K562 (cell line): ENCODE measurements around the gene FAM187B. TPM values are rescaled to one million over a fixed set of nuclear protein-coding genes. Genes with fewer than 3 reads are reported as not detected.

Experiments used
- ATF1 ChIP-seq, 2 experiments: fragments of 450-650 bp in 1 of 2; IDR thresholded peaks; 2 replicates each; pipeline ENCODE4 v1.6.1; 2016; ENCODE audit warnings: missing compliant biosample characterization in 1 of 2, missing genetic modification characterization in 1 of 2
- BHLHE40 ChIP-seq: IDR thresholded peaks from 2 replicates; pipeline ENCODE4 v1.6.1; 2011; ENCODE audit warnings: low read length, improper control_type of control experiment
- CBFB ChIP-seq: sonication (generic); formaldehyde crosslinking; IDR thresholded peaks from 2 replicates; pipeline ENCODE4 v1.4.0; 2020; ENCODE audit warnings: mild to moderate bottlenecking, missing genetic modification reagents
- EWSR1 ChIP-seq: fragments of 450-650 bp; IDR thresholded peaks from 2 replicates; pipeline ENCODE4 v1.6.1; 2018; ENCODE audit warnings: borderline replicate concordance, mild to moderate bottlenecking, low read depth, moderate library complexity; ENCODE audit not compliant: partially characterized antibody
- FOXP1 ChIP-seq: sonication (generic); formaldehyde crosslinking; IDR thresholded peaks from 2 replicates; pipeline ENCODE4 v1.8.0; 2022; ENCODE audit warnings: mild to moderate bottlenecking, missing genetic modification reagents
- GATAD2B ChIP-seq: fragments of 450-650 bp; IDR thresholded peaks from 2 replicates; pipeline ENCODE4 v1.6.1; 2017; ENCODE audit warnings: mild to moderate bottlenecking, borderline replicate concordance
- KLF16 ChIP-seq: IDR thresholded peaks from 2 replicates; pipeline ENCODE4 v1.6.1; 2016; ENCODE audit warnings: antibody characterized with exemption
- MEIS2 ChIP-seq: fragments of 450-650 bp; IDR thresholded peaks from 2 replicates; pipeline ENCODE4 v1.6.1; 2014; ENCODE audit warnings: mild to moderate bottlenecking; ENCODE audit not compliant: partially characterized antibody
- NFE2 ChIP-seq: IDR thresholded peaks from 2 replicates; pipeline ENCODE4 v1.6.1; 2014; ENCODE audit warnings: antibody characterized with exemption, low read depth
- PCBP1 ChIP-seq: fragments of 200-400 bp; formaldehyde crosslinking; IDR thresholded peaks from 2 replicates; pipeline ENCODE4 v1.6.1; 2018; ENCODE audit warnings: mild to moderate bottlenecking, low read depth, low read length; ENCODE audit not compliant: poor library complexity, severe bottlenecking
- PHF20 ChIP-seq: fragments of 450-650 bp; IDR thresholded peaks from 2 replicates; pipeline ENCODE4 v1.6.1; 2018; ENCODE audit not compliant: partially characterized antibody
- POLR2AphosphoS5 ChIP-seq: IDR thresholded peaks from 2 replicates; pipeline ENCODE4 v1.6.1; 2011; ENCODE audit warnings: mild to moderate bottlenecking, low read depth, low read length, moderate library complexity; ENCODE audit not compliant: control insufficient read depth, insufficient read depth
- POLR2B ChIP-seq: fragments of 450-650 bp; IDR thresholded peaks from 2 replicates; pipeline ENCODE4 v1.6.1; 2018; ENCODE audit warnings: low read depth; ENCODE audit not compliant: partially characterized antibody
- RHOXF2B ChIP-seq: fragments of 250-450 bp; sonication (Bioruptor Pico); conservative IDR thresholded peaks from 2 replicates; pipeline ENCODE4 v1.5.1; 2021
- SREBF1 ChIP-seq: fragments of 150-350 bp; IDR thresholded peaks from 2 replicates; pipeline ENCODE4 v1.6.1; 2014; ENCODE audit warnings: antibody characterized with exemption, low read depth, low read length, borderline replicate concordance
- SRSF9 ChIP-seq: fragments of 200-400 bp; formaldehyde crosslinking; IDR thresholded peaks from 2 replicates; pipeline ENCODE4 v1.6.1; 2017; ENCODE audit warnings: low read depth, low read length, borderline replicate concordance
- TAF15 ChIP-seq: fragments of 200-400 bp; formaldehyde crosslinking; IDR thresholded peaks from 2 replicates; pipeline ENCODE4 v1.6.1; 2017; ENCODE audit warnings: mild to moderate bottlenecking, low read depth, low read length, moderate library complexity
- ZNF316 ChIP-seq: fragments of 450-650 bp; IDR thresholded peaks from 2 replicates; pipeline ENCODE4 v1.6.1; 2016
- ZNF431 ChIP-seq: sonication (generic); formaldehyde crosslinking; IDR thresholded peaks from 2 replicates; pipeline ENCODE4 v1.8.0; 2022; ENCODE audit warnings: mild to moderate bottlenecking, missing genetic modification reagents
- ZNF584 ChIP-seq: fragments of 200-800 bp; sonication (Bioruptor generic); IDR thresholded peaks from 2 replicates; pipeline ENCODE4 v1.6.1; 2016; ENCODE audit warnings: low read depth, mild to moderate bottlenecking, missing genetic modification characterization, missing compliant biosample characterization
- polyA plus RNA-seq, 8 experiments: library from polyadenylated mRNA; depleted of rRNA in 4 of 8; stranded (reverse) in 5 of 8; unstranded in 3 of 8; fragments of >200 nt; fragmentation: Nextera tagmentation in 2 of 8; fragmentation: Illumina TruSeq in 1 of 8; extraction: Ambion mirVana in 2 of 8; extraction: Trizol in 1 of 8; gene quantifications; 2 replicates each; pipeline versions ENCODE4 v1.2.1 to v1.2.3, GENCODE V29; 2011 to 2014; ENCODE audit warnings: inconsistent platforms in 1 of 8, missing spikeins in 1 of 8
- total RNA-seq, 7 experiments: library from RNA; depleted of rRNA in 6 of 7; stranded (reverse); fragments of >200 nt in 6 of 7; fragmentation: Illumina TruSeq in 2 of 7; extraction: Trizol in 2 of 7; gene quantifications; 2 replicates each; pipeline versions ENCODE4 v1.2.1 to v1.2.3, GENCODE V29; 2011 to 2021; ENCODE audit warnings: low replicate concordance in 1 of 7
- TF ChIP-seq, protein P1 (sequence below): fragments of 250-450 bp; sonication (Bioruptor Pico); IDR thresholded peaks from 2 replicates; pipeline ENCODE4 v1.5.0; 2022; ENCODE audit warnings: mild to moderate bottlenecking
- TF ChIP-seq, protein P2 (sequence below), 2 experiments: fragments of 450-650 bp in 1 of 2; sonication (generic) in 1 of 2; formaldehyde crosslinking; conservative IDR thresholded peaks; 2 replicates each; pipeline versions ENCODE4 v1.4.0 to v1.8.1; 2020 to 2022; ENCODE audit warnings: mild to moderate bottlenecking in 1 of 2, missing genetic modification reagents in 1 of 2
- TF ChIP-seq, protein P3 (sequence below): conservative IDR thresholded peaks from 2 replicates; pipeline ENCODE4 v1.6.1; 2011; ENCODE audit warnings: low read depth, mild to moderate bottlenecking, low read length; ENCODE audit not compliant: control insufficient read depth
- TF ChIP-seq, protein P4 (sequence below): fragments of 450-650 bp; formaldehyde crosslinking; conservative IDR thresholded peaks from 2 replicates; pipeline ENCODE4 v1.4.0; 2022; ENCODE audit warnings: mild to moderate bottlenecking, missing genetic modification characterization

FAM187B gene
- total and polyA plus RNA-seq, 9 of the 15 experiments (the other 6 are each of a cell fraction or from before 2014, with no cell fraction given) = 0.04 to 0.09 TPM; not detected in 7

DNA sequence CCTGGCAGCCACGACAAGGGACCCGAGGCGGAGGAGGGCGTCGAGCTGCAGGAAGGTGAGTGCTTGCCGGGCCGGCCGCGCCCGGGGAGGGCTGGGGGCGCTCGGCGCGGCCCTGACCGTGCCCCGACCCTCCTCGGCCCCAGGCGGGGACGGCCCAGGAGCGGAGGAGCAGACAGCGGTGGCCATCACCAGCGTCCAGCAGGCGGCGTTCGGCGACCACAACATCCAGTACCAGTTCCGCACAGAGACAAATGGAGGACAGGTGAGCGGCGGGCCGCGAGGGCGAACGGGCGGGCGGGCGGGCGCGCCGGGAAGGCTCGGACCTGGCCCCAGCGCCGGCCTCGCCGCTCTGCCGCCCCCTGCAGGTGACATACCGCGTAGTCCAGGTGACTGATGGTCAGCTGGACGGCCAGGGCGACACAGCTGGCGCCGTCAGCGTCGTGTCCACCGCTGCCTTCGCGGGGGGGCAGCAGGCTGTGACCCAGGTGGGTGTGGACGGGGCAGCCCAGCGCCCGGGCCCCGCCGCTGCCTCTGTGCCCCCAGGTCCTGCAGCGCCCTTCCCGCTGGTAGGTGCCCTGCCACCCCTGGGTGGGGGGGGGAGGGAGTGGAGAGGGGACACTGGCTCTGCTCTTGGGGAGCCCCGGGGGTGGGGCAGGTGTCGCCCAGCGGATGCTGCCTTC is 41.0 kb upstream of the FAM187B start (continued):
- TF ChIP-seq BHLHE40 (no peak), KLF16 (0 out of 2 replicates have a peak, but pooled peaks have one; percentile 49), SREBF1 (no peak), ZNF316 (no peak), POLR2B (no peak), PCBP1 (peak; percentile 61), POLR2AphosphoS5 (no peak), ZNF584 (CRISPR knock-in tag) (no peak), TAF15 (no peak), ATF1 (CRISPR knock-in tag; IDR thresholded peaks at IDR 0.05) (0 out of 2 replicates have a peak, but pooled peaks have one; percentile 46), ATF1 (tag; IDR thresholded peaks at IDR 0.05) (no peak; the same call in 1 of the 2 replicates), ZNF431 (CRISPR knock-in tag) (no peak), EWSR1 (no peak), RHOXF2B (CRISPR knock-in tag) (no peak), MEIS2 (peak; percentile 31), NFE2 (peak; percentile 23; the same call in 1 of the 2 replicates), SRSF9 (no peak), PHF20 (no peak), GATAD2B (peak; percentile 58; the same call in 1 of the 2 replicates), FOXP1 (CRISPR knock-in tag) (peak; percentile 43; the same call in 1 of the 2 replicates), CBFB (CRISPR knock-in tag) (peak; percentile 43; the same call in 1 of the 2 replicates)
- TF ChIP-seq, protein P1, sequence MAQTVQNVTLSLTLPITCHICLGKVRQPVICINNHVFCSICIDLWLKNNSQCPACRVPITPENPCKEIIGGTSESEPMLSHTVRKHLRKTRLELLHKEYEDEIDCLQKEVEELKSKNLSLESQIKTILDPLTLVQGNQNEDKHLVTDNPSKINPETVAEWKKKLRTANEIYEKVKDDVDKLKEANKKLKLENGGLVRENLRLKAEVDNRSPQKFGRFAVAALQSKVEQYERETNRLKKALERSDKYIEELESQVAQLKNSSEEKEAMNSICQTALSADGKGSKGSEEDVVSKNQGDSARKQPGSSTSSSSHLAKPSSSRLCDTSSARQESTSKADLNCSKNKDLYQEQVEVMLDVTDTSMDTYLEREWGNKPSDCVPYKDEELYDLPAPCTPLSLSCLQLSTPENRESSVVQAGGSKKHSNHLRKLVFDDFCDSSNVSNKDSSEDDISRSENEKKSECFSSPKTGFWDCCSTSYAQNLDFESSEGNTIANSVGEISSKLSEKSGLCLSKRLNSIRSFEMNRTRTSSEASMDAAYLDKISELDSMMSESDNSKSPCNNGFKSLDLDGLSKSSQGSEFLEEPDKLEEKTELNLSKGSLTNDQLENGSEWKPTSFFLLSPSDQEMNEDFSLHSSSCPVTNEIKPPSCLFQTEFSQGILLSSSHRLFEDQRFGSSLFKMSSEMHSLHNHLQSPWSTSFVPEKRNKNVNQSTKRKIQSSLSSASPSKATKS (CRISPR knock-in tag) = no peak
- TF ChIP-seq, protein P2, sequence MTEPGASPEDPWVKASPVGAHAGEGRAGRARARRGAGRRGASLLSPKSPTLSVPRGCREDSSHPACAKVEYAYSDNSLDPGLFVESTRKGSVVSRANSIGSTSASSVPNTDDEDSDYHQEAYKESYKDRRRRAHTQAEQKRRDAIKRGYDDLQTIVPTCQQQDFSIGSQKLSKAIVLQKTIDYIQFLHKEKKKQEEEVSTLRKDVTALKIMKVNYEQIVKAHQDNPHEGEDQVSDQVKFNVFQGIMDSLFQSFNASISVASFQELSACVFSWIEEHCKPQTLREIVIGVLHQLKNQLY (CRISPR knock-in tag; conservative IDR thresholded peaks at IDR 0.05) = no peak
- TF ChIP-seq, protein P3, sequence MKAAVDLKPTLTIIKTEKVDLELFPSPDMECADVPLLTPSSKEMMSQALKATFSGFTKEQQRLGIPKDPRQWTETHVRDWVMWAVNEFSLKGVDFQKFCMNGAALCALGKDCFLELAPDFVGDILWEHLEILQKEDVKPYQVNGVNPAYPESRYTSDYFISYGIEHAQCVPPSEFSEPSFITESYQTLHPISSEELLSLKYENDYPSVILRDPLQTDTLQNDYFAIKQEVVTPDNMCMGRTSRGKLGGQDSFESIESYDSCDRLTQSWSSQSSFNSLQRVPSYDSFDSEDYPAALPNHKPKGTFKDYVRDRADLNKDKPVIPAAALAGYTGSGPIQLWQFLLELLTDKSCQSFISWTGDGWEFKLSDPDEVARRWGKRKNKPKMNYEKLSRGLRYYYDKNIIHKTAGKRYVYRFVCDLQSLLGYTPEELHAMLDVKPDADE = peak; percentile 69; the same call in 1 of the 2 replicates
- TF ChIP-seq, protein P4, sequence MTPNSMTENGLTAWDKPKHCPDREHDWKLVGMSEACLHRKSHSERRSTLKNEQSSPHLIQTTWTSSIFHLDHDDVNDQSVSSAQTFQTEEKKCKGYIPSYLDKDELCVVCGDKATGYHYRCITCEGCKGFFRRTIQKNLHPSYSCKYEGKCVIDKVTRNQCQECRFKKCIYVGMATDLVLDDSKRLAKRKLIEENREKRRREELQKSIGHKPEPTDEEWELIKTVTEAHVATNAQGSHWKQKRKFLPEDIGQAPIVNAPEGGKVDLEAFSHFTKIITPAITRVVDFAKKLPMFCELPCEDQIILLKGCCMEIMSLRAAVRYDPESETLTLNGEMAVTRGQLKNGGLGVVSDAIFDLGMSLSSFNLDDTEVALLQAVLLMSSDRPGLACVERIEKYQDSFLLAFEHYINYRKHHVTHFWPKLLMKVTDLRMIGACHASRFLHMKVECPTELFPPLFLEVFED (CRISPR knock-in tag) = no peak
